SJSA1 (cell line): ENCODE results near the gene FAM107B. TPM values are rescaled to one million over a fixed set of nuclear protein-coding genes. Genes with fewer than 3 reads are reported as not detected.

Experiments used
- DNase-seq, 2 experiments: peaks; one replicate each; pipeline ENCODE4 v3.0.0-alpha.2; 2015 to 2020; ENCODE audit warnings: low spot score in 2 of 2, low read depth in 1 of 2
- H3K27ac ChIP-seq: fragments of 250-450 bp; sonication (Bioruptor Pico); 2 replicates; pipeline ENCODE4 v1.5.1; 2020; ENCODE audit warnings: mild to moderate bottlenecking, moderate library complexity
- H3K27me3 ChIP-seq: fragments of 250-450 bp; sonication (Bioruptor Pico); replicated peaks from 2 replicates; pipeline ENCODE4 v1.5.1; 2020; ENCODE audit warnings: mild to moderate bottlenecking, moderate library complexity
- H3K36me3 ChIP-seq: fragments of 250-450 bp; sonication (Bioruptor Pico); 2 replicates; pipeline ENCODE4 v1.5.1; 2020; ENCODE audit warnings: mild to moderate bottlenecking
- H3K4me1 ChIP-seq: fragments of 250-450 bp; sonication (Bioruptor Pico); replicated peaks from 2 replicates; pipeline ENCODE4 v1.6.1; 2021; ENCODE audit warnings: mild to moderate bottlenecking
- H3K4me3 ChIP-seq: fragments of 250-450 bp; sonication (Bioruptor Pico); 2 replicates; pipeline ENCODE4 v1.5.1; 2020; ENCODE audit warnings: mild to moderate bottlenecking
- H3K9me3 ChIP-seq: fragments of 250-450 bp; sonication (Bioruptor Pico); replicated peaks from 2 replicates; pipeline ENCODE4 v1.5.1; 2020; ENCODE audit warnings: mild to moderate bottlenecking
- total RNA-seq: library from RNA; depleted of rRNA; stranded (reverse); fragments of >200 nt; shearing (Covaris generic); gene quantifications from 2 replicates; pipeline ENCODE4 v1.2.3, GENCODE V29; 2014

Gene FAM107B
- total RNA-seq, 1 experiment from 2014 or later = 31.9 TPM

DNA sequence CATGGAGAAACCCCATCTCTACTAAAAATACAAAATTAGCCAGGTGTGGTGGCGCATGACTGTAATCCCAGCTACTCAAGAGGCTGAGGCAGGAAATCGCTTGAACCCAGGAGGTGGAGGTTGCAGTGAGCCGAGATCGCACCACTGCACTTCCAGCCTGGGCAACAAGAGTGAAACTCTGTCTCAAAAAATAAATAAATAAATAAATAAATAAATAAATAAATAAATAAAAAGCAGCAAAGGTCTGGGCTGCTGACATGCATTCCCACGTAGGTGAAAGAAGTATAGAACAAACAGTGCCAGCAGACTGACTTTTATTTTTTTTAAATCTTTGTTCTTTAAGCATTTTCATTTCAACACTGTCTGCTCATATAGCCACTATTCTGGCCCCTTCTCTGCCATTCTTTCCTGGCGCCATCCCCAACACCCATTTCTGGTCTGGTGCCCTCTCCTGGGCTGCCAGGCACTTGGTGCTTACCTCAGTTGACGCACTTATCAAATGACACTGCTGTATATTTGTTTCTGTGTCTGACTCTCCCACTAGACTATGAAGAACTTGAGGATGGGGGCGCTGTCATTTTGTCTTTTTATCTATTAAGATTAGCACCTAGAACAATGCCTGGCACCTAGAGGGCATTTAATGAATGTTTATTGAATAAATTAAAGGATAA lies 15.6 kb downstream of the FAM107B start:
- H3K27ac ChIP-seq = no peak overlapping the region
- no peaks in the 10 kb centered on the region for H3K36me3 ChIP-seq
- H3K27me3 ChIP-seq = no peaks in the 10 kb centered on the region
- no peaks in the 10 kb centered on the region for H3K4me1 ChIP-seq
- DNase-seq = no peak
- no peak overlapping the region for H3K4me3 ChIP-seq
- H3K9me3 ChIP-seq = no peaks in the 10 kb centered on the region

DNA sequence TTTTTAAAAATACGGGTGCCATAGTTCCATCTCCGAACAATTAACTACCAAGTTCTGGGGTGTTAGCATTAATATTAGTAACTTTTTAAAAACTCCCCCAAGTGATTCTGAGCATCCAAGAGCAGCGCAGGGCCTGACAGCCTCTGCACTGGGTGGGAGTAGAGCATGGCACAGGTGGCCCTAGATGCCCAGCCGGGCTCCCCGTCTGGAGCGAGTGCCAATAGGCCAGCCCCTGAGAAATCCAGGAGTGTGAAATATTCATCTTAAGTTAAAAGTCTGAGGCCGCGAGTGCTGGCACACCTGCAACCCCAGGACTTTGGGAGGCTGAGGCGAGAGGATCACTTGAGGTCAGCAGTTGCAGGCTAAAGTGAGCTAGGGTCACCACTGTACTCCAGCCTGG lies 16.2 kb downstream of the FAM107B start:
- H3K4me1 ChIP-seq = no peaks in the 10 kb centered on the region
- H3K4me3 ChIP-seq = no peak overlapping the region
- DNase-seq = no peak
- no peaks in the 10 kb centered on the region for H3K36me3 ChIP-seq
- no peaks in the 10 kb centered on the region for H3K27me3 ChIP-seq
- no peak overlapping the region for H3K27ac ChIP-seq
- no peaks in the 10 kb centered on the region for H3K9me3 ChIP-seq

DNA sequence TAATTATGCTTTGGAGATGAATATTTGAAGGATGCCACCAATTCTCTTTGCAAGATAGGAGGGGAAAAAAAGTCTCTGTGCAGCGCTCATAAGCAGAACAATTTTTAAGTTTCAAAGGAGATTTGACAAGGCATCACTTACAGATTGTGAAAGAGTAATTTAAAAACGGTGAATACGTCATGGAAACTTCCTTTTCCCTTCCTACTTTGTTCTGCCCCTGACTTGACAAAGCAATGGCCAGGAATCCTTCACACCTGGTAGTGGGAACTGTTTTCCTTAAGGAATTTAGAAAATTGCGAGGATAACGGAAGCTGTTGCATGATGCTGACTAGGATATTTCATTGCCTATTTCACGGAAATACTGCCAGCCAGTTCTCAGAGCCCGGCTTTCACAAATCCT lies 16.7 kb downstream of the FAM107B start:
- Histone ChIP-seq H3K36me3 (no peaks in the 10 kb centered on the region), H3K4me1 (no peaks in the 10 kb centered on the region), H3K9me3 (no peaks in the 10 kb centered on the region), H3K27ac (no peak overlapping the region), H3K4me3 (no peak overlapping the region), H3K27me3 (no peaks in the 10 kb centered on the region)
- DNase-seq = no peak

DNA sequence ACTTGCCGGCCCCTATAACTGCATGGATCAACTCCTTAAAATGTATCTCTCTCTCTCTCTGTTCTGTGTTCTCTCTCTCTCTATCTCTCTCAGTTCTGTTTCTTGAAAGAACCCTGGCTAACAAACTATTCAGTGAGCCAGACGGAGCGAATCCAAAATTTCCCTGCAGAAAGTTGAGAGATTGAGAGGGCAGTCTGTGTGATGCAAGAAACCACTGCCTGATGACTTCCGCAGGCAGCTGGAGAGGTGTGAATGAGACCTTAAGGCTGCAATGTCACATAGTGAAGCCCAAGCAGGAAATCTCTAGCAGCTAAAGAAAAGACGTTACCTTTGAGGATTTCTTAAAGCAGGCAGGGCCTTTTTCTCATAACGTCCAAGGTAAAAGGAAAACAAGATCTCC lies 17.3 kb downstream of the FAM107B start:
- no peaks in the 10 kb centered on the region for H3K4me1 ChIP-seq
- no peaks in the 10 kb centered on the region for H3K9me3 ChIP-seq
- no peaks in the 10 kb centered on the region for H3K27me3 ChIP-seq
- DNase-seq = no peak
- no peak overlapping the region for H3K4me3 ChIP-seq
- no peaks in the 10 kb centered on the region for H3K36me3 ChIP-seq
- no peak overlapping the region for H3K27ac ChIP-seq

DNA sequence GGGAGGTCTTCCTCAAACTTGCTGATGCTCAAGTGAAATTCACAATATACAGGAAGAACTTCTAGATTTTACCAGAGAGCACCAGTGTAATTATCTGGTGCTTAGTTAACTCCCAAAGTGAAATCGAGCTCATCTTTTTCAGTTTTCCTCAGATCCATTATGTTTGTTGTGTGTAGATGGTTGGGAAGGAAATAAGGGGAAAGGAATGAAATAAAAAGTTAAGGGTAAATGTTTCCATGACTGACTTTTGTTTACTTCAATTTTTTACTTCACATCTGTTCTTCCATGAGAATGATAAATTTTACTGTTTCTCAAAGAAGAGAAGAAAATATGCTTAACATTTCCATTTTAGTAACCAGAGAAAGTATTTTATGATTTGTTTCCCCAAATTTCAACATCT lies 21.3 kb downstream of the FAM107B start:
- no peaks in the 10 kb centered on the region for H3K4me1 ChIP-seq
- H3K4me3 ChIP-seq = no peak overlapping the region
- no peaks in the 10 kb centered on the region for H3K27me3 ChIP-seq
- no peak for DNase-seq
- H3K36me3 ChIP-seq = no peaks in the 10 kb centered on the region
- H3K27ac ChIP-seq = no peak overlapping the region
- H3K9me3 ChIP-seq = no peaks in the 10 kb centered on the region

DNA sequence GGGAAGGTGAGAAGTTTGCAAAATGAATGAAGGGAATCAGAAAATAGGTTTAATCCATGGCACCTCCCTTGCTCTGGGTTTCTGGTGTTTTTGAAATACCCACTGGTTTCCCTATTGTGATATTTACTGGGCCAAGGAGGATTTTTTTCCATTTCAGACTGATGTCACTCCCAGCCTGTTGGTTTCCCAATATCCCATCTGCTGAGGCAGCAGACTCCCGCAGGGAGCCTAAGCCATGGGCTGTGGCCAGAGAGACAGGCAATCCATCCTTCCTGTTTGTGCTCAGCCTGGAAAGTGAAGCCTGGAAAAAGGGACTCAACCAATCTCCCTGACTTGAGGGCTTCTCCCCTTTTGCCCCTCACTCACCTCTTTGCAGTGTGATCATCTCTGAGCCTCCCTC lies 22.8 kb downstream of the FAM107B start:
- no peak for DNase-seq
- no peak overlapping the region for H3K27ac ChIP-seq

DNA sequence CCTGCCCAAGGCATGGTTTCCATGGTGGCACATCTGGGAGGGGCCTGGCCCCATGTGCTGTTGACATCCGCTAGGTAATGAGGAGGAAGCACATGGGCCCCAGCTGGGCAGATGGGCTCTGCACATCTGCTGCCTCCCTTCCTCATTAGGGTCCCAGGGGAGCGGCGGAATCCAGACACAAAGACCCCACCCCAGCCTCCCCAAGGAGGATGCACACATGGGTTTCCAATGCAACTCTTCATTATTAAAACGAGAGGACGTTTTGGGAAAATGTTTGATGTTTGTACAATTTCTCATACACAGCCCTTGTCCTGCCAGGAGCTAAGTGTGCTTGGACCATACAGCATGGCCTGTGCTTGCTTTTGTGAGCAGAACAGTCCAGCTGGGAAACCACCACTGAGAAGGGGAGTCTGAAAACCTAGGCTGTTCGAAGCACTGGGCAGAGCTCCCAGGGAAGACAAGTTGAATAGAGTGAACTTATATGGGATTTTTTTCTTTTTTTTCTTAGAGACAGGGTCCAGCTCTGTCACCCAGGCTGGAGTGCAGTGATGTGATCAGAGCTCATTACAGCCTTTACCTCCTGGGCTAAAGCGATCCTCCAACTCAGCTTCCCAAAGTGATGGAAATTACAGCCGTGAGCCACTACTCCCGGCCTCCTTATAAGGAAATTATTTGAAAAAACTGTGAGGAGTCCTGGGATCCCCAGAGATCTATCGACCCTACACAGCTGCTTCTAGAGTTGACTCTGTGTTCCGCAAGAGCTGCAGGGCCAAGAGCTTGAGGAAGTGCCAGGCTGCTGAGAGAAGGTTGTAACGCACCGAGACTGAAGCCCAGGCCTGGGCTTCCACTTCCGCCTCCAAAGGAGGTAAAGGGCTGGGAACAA lies 23.4 kb downstream of the FAM107B start:
- Histone ChIP-seq H3K9me3 (no peaks in the 10 kb centered on the region), H3K4me1 (no peaks in the 10 kb centered on the region), H3K27ac (no peak overlapping the region), H3K27me3 (no peaks in the 10 kb centered on the region), H3K36me3 (no peaks in the 10 kb centered on the region), H3K4me3 (no peak overlapping the region)
- no peak for DNase-seq

More for the DNA sequence above, 22.8 kb downstream of the FAM107B start:
- Histone ChIP-seq H3K9me3 (no peaks in the 10 kb centered on the region), H3K4me1 (no peaks in the 10 kb centered on the region), H3K27me3 (no peaks in the 10 kb centered on the region), H3K36me3 (no peaks in the 10 kb centered on the region), H3K4me3 (no peak overlapping the region)

DNA sequence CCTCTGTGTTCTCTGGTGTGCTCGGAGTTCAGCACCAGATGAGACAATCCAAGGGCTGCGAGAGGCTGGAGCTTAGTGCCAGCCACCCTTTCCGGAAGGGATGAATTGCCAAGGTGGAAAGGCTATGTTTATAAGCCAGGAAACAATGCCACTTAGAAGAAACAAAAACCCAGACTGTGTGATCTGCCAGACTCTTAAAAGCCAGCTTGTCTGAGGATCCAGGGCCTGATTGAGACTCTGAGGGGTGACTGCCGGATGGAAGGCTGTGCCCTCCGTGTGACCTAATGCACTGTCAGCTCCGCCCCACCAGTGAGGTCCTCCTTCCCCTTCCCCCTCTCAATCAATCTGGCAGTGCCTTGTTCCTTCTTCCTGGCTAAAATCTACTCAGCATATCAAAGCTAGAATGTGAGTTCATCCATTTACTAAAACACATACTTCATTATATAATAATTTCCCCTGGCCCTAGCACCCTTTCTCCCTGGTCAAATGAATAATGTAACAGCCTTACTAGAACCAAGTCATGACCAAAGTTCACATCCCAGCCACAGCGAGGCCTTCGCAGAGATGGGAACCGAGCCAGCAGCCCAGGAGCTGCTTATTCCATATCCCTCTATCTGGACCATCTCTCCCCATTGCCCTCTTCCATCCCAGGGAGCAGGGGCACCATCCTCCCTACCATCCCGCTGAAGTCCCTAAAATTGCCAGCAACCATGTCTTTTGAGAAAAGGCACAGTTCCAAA lies 25.5 kb downstream of the FAM107B start:
- H3K4me3 ChIP-seq = no peak overlapping the region
- DNase-seq = no peak
- no peak overlapping the region for H3K27ac ChIP-seq

DNA sequence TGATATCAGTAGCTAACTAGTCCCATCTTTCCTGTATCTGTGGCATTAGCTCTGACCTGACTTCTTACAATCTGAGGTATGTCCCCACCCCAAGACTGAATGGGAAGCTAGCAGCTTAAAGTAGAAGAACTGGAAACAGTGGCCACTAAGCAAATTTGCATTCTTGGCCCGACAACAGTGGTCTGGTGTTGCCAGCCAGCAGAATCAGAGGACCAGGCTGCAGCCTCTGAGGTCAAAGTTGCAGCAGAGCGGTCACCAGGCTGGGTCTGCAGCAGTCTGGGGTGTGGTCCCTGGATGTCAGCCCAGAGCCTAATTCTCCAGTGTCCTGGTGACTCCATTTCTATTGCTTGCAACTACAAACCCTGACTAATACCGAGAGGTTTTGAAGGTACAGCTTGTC lies 26.3 kb downstream of the FAM107B start:
- no peak for DNase-seq
- Histone ChIP-seq H3K27ac (no peak overlapping the region), H3K4me3 (no peak overlapping the region), H3K36me3 (no peaks in the 10 kb centered on the region), H3K27me3 (no peaks in the 10 kb centered on the region), H3K4me1 (no peaks in the 10 kb centered on the region), H3K9me3 (no peaks in the 10 kb centered on the region)

More for the DNA sequence above, 25.5 kb downstream of the FAM107B start:
- Histone ChIP-seq H3K9me3 (no peaks in the 10 kb centered on the region), H3K27me3 (no peaks in the 10 kb centered on the region), H3K4me1 (no peaks in the 10 kb centered on the region), H3K36me3 (no peaks in the 10 kb centered on the region)

DNA sequence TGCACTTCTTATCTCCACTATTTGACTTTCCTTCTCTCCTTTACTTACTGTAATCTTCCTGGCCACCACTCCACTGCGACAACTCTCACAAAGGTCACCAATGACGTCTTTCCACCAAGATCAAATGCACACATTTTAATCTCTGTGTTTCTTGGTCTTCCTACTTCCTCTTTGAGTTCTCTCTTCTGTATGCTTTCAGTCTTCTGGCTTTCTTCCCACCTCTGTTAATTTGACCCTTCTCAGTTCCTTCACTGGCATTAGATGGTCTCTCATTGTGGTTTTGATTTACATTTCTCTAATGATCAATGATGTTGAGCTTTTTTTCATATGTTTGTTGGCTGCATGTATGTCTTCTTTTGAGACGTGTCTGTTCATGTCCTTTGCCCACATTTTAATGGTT lies 31.9 kb downstream of the FAM107B start:
- Histone ChIP-seq H3K27ac (no peak overlapping the region), H3K4me1 (no peaks in the 10 kb centered on the region), H3K4me3 (no peak overlapping the region), H3K36me3 (no peaks in the 10 kb centered on the region), H3K9me3 (no peaks in the 10 kb centered on the region), H3K27me3 (no peaks in the 10 kb centered on the region)
- DNase-seq = no peak

DNA sequence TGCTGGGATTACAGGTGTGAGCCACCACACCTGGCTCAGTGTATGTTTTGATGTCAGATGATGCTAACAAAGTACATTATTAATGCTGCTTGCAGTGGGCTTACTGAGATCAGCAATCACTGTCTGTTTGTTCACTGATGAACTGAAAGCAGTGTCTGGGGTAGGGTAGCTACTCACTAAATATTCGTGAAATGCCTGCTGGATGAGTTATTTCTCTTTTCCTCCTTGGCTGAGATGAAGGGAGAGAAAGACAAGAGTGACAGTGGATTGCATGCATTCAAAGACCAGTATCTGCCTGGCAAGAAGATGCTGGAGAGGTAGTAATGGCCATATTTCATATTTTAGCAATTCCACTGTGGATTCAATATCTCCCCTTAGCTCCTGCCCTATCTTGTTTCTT lies 32.3 kb downstream of the FAM107B start:
- no peak overlapping the region for H3K4me3 ChIP-seq
- DNase-seq = no peak
- H3K27me3 ChIP-seq = no peaks in the 10 kb centered on the region
- H3K4me1 ChIP-seq = no peaks in the 10 kb centered on the region; the same call in 1 of the 2 replicates
- no peaks in the 10 kb centered on the region for H3K9me3 ChIP-seq
- no peaks in the 10 kb centered on the region for H3K36me3 ChIP-seq
- H3K27ac ChIP-seq = no peak overlapping the region

DNA sequence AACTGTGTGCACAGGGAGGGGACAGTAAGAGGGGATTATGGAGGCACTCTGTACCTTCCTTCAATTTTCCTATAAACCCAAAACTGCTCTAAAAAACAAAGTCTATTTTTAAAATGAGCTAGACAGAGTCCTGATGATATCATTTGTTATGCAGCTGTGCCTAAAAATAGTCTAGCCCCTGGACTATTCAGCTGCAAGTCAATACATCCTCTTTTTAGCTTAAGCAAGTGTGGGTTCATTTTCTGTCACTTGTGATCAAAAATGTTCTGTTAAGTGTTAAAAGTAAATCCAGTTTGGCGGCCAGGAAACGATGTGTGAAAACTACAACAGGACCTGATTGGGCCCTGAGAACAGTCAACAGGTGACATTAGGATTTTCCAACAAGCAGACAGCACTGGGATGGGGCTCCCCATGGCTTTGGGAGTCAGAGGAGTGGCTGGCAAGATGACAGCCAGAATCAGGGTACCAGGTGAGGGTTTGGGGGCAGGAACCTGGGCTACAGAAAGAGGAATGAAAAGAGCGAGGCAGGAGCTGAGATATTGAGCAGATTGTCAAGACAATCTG lies 33.9 kb downstream of the FAM107B start:
- no peaks in the 10 kb centered on the region for H3K9me3 ChIP-seq
- no peak overlapping the region for H3K27ac ChIP-seq
- no peak for DNase-seq
- H3K4me3 ChIP-seq = no peak overlapping the region
- H3K27me3 ChIP-seq = no peaks in the 10 kb centered on the region
- H3K36me3 ChIP-seq = no peaks in the 10 kb centered on the region
- peaks cover 10% of the 10 kb centered on the region for H3K4me1 ChIP-seq

DNA sequence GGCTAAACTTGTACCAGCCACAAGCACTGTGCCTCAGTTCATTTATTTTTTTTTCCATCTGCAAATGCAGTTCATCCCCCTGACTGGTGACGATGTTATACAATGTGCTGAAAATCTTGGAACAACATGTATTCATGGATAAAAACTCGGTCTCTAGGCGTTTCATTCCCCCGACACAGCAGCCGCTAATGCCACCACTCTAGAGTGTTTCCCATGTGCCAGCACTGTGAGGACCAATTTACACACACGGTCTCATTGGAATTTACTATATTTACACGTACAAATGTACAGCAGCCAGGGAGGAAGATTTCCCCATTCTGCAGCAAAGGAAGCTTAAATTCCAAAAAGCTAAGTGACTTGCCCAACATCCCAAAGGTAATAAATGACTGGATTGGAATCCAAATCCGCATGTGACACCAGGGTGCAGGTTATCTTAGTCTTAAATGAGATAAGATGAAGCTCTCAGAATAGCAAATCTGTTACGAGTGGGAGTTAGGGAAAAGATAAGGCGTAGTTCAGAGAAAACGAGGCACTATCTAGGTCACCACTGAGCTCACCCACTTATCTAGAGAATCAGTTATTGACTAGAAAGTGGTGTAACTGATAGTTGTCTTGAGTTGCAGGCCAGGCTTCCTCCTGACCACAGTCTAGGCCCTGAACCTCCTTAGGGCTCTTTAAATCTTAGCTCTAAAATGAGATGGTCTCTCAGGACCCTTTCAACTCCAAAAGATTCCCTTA lies 36.7 kb downstream of the FAM107B start:
- H3K27ac ChIP-seq = no peak overlapping the region
- H3K4me3 ChIP-seq = no peak overlapping the region
- H3K36me3 ChIP-seq = no peaks in the 10 kb centered on the region
- peaks cover 10% of the 10 kb centered on the region for H3K4me1 ChIP-seq
- no peak for DNase-seq
- H3K27me3 ChIP-seq = no peaks in the 10 kb centered on the region
- no peaks in the 10 kb centered on the region for H3K9me3 ChIP-seq
